Endothelial cell of umbilical vein (primary cell): ENCODE results near the gene MYH15. TPM values are rescaled to one million over a fixed set of nuclear protein-coding genes. Genes with fewer than 3 reads are reported as not detected.

ENCODE experiments used
- BruUV-seq: library from RNA; stranded (reverse); fragments of 400-500 nt; replicated peaks from 2 replicates; lab custom pipeline; 2021; lab: Mats Ljungman, UMichigan
- CTCF ChIA-PET: fragments of 300-600, 350-600 bp; sonication (Branson Sonifier 250); formaldehyde crosslinking; loops from one replicate; lab custom pipeline; 2021; ENCODE audit warnings: antibody characterized with exemption, inconsistent platforms; lab: Charles Lee
- POLR2A ChIA-PET: fragments of 300-600, 350-600 bp; sonication (Branson Sonifier 250); formaldehyde crosslinking; loops from one replicate; lab custom pipeline; 2021; ENCODE audit warnings: antibody characterized with exemption, inconsistent platforms; lab: Charles Lee
- DNase-seq: peaks from one replicate; pipeline ENCODE4 v3.0.0-alpha.2; 2011; ENCODE audit warnings: low read depth, low spot score
- FAIRE-seq: peaks from 2 replicates; lab custom pipeline; 2011; peaks lifted over from hg19 to GRCh38; lab: Jason Lieb, UNC
- H2AFZ ChIP-seq: 2 replicates; pipeline ENCODE4 v1.6.0; 2012; ENCODE audit warnings: low read depth, low read length, control low read depth, inconsistent platforms
- H3K27ac ChIP-seq: 2 replicates; pipeline ENCODE4 v1.5.1; 2011; ENCODE audit warnings: low read depth, mild to moderate bottlenecking, control low read depth, low read length, moderate library complexity; ENCODE audit not compliant: insufficient read depth
- H3K27me3 ChIP-seq, 2 experiments: 2 replicates each; pipeline versions ENCODE4 v1.6.0 to v1.6.1; 2011; ENCODE audit warnings: low read length in 2 of 2, mixed read lengths in 1 of 2; ENCODE audit not compliant: control insufficient read depth in 2 of 2, insufficient read depth in 2 of 2
- H3K36me3 ChIP-seq, 2 experiments: 2 replicates in 1 of 2; 3 replicates in 1 of 2; pipeline ENCODE4 v1.5.1; 2011; ENCODE audit warnings: low read length in 2 of 2, mild to moderate bottlenecking in 1 of 2, moderate library complexity in 1 of 2; ENCODE audit not compliant: control insufficient read depth in 2 of 2, insufficient read depth in 2 of 2; ENCODE audit errors: extremely low read depth in 1 of 2
- H3K4me1 ChIP-seq: 3 replicates; pipeline ENCODE4 v1.5.1; 2011; ENCODE audit warnings: mild to moderate bottlenecking, low read length; ENCODE audit not compliant: control insufficient read depth, insufficient read depth; ENCODE audit errors: extremely low read depth
- H3K4me2 ChIP-seq: 2 replicates; pipeline ENCODE4 v1.6.1; 2011; ENCODE audit warnings: low read length, control low read depth, mixed read lengths; ENCODE audit not compliant: insufficient read depth
- H3K4me3 ChIP-seq, 3 experiments: fragments of 200-600 bp in 1 of 3; sonication (generic), shearing (Covaris generic) in 1 of 3; replicated peaks in 1 of 3; 2 replicates each; pipeline ENCODE4 v1.5.1; 2011 to 2016; ENCODE audit warnings: control low read depth in 3 of 3, low read length in 3 of 3, mild to moderate bottlenecking in 2 of 3, inconsistent platforms in 1 of 3, low read depth in 1 of 3, moderate library complexity in 1 of 3; ENCODE audit not compliant: insufficient read depth in 1 of 3
- H3K79me2 ChIP-seq: 2 replicates; pipeline ENCODE4 v1.6.0; 2012; ENCODE audit warnings: low read length, inconsistent platforms; ENCODE audit not compliant: control insufficient read depth, insufficient read depth
- H3K9ac ChIP-seq: replicated peaks from 2 replicates; pipeline ENCODE3; 2011; ENCODE audit warnings: low read length, control low read depth; ENCODE audit not compliant: insufficient read depth; ENCODE audit errors: extremely low read depth
- H3K9me1 ChIP-seq: replicated peaks from 3 replicates; pipeline ENCODE4 v1.6.0; 2011; ENCODE audit warnings: mild to moderate bottlenecking, low read length; ENCODE audit not compliant: control insufficient read depth, insufficient read depth; ENCODE audit errors: extremely low read depth
- H3K9me3 ChIP-seq: replicated peaks from 2 replicates; pipeline ENCODE4 v1.5.1; 2012; ENCODE audit warnings: low read length, inconsistent platforms; ENCODE audit not compliant: control insufficient read depth, insufficient read depth
- H4K20me1 ChIP-seq: replicated peaks from 2 replicates; pipeline ENCODE3; 2011; ENCODE audit warnings: mild to moderate bottlenecking, low read length; ENCODE audit not compliant: control insufficient read depth, insufficient read depth; ENCODE audit errors: extremely low read depth
- EZH2 ChIP-seq: IDR thresholded peaks from 2 replicates; pipeline ENCODE4 v1.6.1; 2012; ENCODE audit warnings: borderline replicate concordance, low read depth, mild to moderate bottlenecking, moderate library complexity, low read length, inconsistent platforms; ENCODE audit not compliant: severe bottlenecking
- FOS ChIP-seq: IDR thresholded peaks from 2 replicates; pipeline ENCODE4 v1.6.1; 2011; ENCODE audit warnings: mild to moderate bottlenecking, low read length, moderate library complexity, borderline replicate concordance; ENCODE audit not compliant: insufficient read depth
- GATA2 ChIP-seq: IDR thresholded peaks from 2 replicates; pipeline ENCODE4 v1.7.0; 2011; ENCODE audit warnings: low read depth, mild to moderate bottlenecking, moderate library complexity, mixed read lengths, low read length; ENCODE audit not compliant: insufficient read length, insufficient read depth
- JUN ChIP-seq: IDR thresholded peaks from 2 replicates; pipeline ENCODE4 v1.6.1; 2011; ENCODE audit warnings: borderline replicate concordance, low read depth; ENCODE audit not compliant: insufficient read length, insufficient read depth
- MYC ChIP-seq: IDR thresholded peaks from one replicate; pipeline ENCODE4 v1.6.1; 2011; ENCODE audit warnings: mild to moderate bottlenecking, low read depth, low read length
- POLR2A ChIP-seq: IDR thresholded peaks from 2 replicates; pipeline ENCODE4 v1.6.1; 2012; ENCODE audit warnings: low read depth, mild to moderate bottlenecking, control low read depth, low read length
- POLR2AphosphoS5 ChIP-seq: IDR thresholded peaks from 2 replicates; pipeline ENCODE4 v1.6.1; 2012; ENCODE audit warnings: low read depth, mild to moderate bottlenecking, control low read depth, low read length, moderate library complexity; ENCODE audit not compliant: insufficient read depth
- dilution Hi-C: fragments of 300-500 bp; cut with MboI; formaldehyde crosslinking; loops from one replicate; pipeline ENCODE4 v1.15.0; 2019; ENCODE audit warnings: low sequenced_read_pairs; ENCODE audit not compliant: extremely low pct_ligation_motif_present
- intact Hi-C: fragments of 100-400 bp; cut with micrococcal nuclease; formaldehyde crosslinking; loops from one replicate; pipeline ENCODE4 v1.10.0; 2022
- polyA plus RNA-seq, 4 experiments: library from polyadenylated mRNA; depleted of rRNA in 3 of 4; stranded (reverse) in 3 of 4; unstranded in 1 of 4; fragments of >200 nt; gene quantifications; 2 replicates each; pipeline versions ENCODE4 v1.2.1 to v1.2.3, GENCODE V29; 2011 to 2012; ENCODE audit warnings: missing spikeins in 1 of 4
- total RNA-seq: library from RNA; stranded (reverse); gene quantifications from 2 replicates; pipeline ENCODE4 v1.2.3, GENCODE V29; 2021
- TF ChIP-seq, protein P1 (sequence below): IDR thresholded peaks from 2 replicates; pipeline ENCODE4 v1.6.1; 2011; ENCODE audit not compliant: insufficient read depth, insufficient read length
- TF ChIP-seq, protein P2 (sequence below), 2 donors: IDR thresholded peaks; 1 replicate in 1 of 2; 2 replicates in 1 of 2; pipeline ENCODE4 v1.5.1; 2011; ENCODE audit warnings: low read length in 2 of 2, mild to moderate bottlenecking in 2 of 2, moderate library complexity in 2 of 2, control low read depth in 1 of 2, inconsistent platforms in 1 of 2, low read depth in 1 of 2; ENCODE audit not compliant: insufficient read depth in 1 of 2; ENCODE audit errors: extremely low read depth in 1 of 2

MYH15 gene
- total and polyA plus RNA-seq, 2 donors (not counting 3 experiments of a cell fraction or from before 2014, with no cell fraction given) = 0.27 TPM; not detected in 1

DNA sequence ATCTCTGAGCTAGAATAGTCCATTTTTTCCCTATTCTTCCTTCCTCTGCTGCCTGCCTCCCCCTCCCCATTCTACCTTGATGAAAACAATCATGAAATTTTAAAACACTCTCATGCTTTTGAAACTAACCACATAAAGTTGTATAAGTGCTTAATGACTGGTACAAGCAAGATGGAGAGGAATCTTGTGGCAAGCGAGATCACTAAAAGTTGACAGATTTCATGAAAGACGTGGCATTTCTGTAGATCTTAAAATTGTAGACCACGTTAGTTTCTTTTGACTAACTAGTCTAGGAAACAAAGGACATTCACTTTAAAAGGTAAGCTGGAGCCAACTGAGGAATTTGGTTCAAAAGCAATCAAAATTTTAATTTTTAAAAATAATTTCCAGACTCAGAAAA is 178.6 kb downstream of the MYH15 start:
- Histone ChIP-seq H2AFZ (no peak overlapping the region), H3K4me1 (no peaks in the 10 kb centered on the region), H3K27ac (no peak overlapping the region), H3K27me3 (no peaks in the 10 kb centered on the region), H3K4me2 (no peak overlapping the region), H3K9ac (no peak overlapping the region), H3K79me2 (no peaks in the 10 kb centered on the region), H3K4me3 (no peak overlapping the region), H3K36me3 (no peaks in the 10 kb centered on the region), H3K9me3 (no peaks in the 10 kb centered on the region), H3K9me1 (no peaks in the 10 kb centered on the region), H4K20me1 (no peaks in the 10 kb centered on the region)
- TF ChIP-seq, protein P1, sequence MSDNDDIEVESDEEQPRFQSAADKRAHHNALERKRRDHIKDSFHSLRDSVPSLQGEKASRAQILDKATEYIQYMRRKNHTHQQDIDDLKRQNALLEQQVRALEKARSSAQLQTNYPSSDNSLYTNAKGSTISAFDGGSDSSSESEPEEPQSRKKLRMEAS = no peak
- TF ChIP-seq JUN (no peak), POLR2AphosphoS5 (no peak), FOS (no peak), MYC (no peak), GATA2 (no peak), POLR2A (no peak), EZH2 (no peak)
- TF ChIP-seq, protein P2, sequence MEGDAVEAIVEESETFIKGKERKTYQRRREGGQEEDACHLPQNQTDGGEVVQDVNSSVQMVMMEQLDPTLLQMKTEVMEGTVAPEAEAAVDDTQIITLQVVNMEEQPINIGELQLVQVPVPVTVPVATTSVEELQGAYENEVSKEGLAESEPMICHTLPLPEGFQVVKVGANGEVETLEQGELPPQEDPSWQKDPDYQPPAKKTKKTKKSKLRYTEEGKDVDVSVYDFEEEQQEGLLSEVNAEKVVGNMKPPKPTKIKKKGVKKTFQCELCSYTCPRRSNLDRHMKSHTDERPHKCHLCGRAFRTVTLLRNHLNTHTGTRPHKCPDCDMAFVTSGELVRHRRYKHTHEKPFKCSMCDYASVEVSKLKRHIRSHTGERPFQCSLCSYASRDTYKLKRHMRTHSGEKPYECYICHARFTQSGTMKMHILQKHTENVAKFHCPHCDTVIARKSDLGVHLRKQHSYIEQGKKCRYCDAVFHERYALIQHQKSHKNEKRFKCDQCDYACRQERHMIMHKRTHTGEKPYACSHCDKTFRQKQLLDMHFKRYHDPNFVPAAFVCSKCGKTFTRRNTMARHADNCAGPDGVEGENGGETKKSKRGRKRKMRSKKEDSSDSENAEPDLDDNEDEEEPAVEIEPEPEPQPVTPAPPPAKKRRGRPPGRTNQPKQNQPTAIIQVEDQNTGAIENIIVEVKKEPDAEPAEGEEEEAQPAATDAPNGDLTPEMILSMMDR (IDR thresholded peaks at IDR 0.05; ENCODE audit: extremely low read depth in 1 of 2, insufficient read depth in 1 of 2, low read depth in 1 of 2, low read length in 2 of 2) = no peak
- no TSS peak for BruUV-seq
- no peak for FAIRE-seq
- CTCF ChIA-PET = no interaction called here
- intact Hi-C loops = no loop called here
- POLR2A ChIA-PET = no interaction called here
- DNase-seq = no peak
- dilution Hi-C loops = no loop called here

Other genes with a start within 250 kb of the MYH15 start
- not detected in 2 replicates for gene HHLA2, start 214.0 kb downstream of the MYH15 start, total RNA-seq
- not detected in 2 replicates for gene HHLA2, start 214.0 kb downstream of the MYH15 start, polyA plus RNA-seq
- 28.7 and 33.7 TPM in 2 replicates for gene CIP2A, start 78.8 kb upstream of the MYH15 start, total RNA-seq
- gene CIP2A, start 78.8 kb upstream of the MYH15 start, polyA plus RNA-seq = 6.2 and 9.4 TPM in 2 replicates
- 6.5 and 7.1 TPM in 2 replicates for gene DZIP3, start 79.1 kb upstream of the MYH15 start, total RNA-seq
- gene DZIP3, start 79.1 kb upstream of the MYH15 start, polyA plus RNA-seq = 1.6 and 1.9 TPM in 2 replicates
- not detected in 2 replicates for gene RETNLB, start 246.8 kb upstream of the MYH15 start, total RNA-seq
- gene RETNLB, start 246.8 kb upstream of the MYH15 start, polyA plus RNA-seq = not detected in 2 replicates